H9 (cell line): Measurements from ENCODE around the gene CARD11. TPM values are rescaled to one million over a fixed set of nuclear protein-coding genes. Genes with fewer than 3 reads are reported as not detected.

Experiments used
- DNase-seq: peaks from one replicate; pipeline ENCODE4 v3.0.0-alpha.2; 2017
- H2AFZ ChIP-seq: one replicate; pipeline ENCODE4 v1.6.1; 2013; ENCODE audit warnings: mild to moderate bottlenecking, low read length, control low read depth, moderate library complexity
- H2AK5ac ChIP-seq: 2 replicates; pipeline ENCODE4 v1.6.1; 2013; ENCODE audit warnings: low read length, control low read depth, mixed read lengths; ENCODE audit not compliant: insufficient read length
- H2BK120ac ChIP-seq: one replicate; pipeline ENCODE4 v1.6.1; 2013; ENCODE audit warnings: low read depth, mild to moderate bottlenecking, low read length, control low read depth, inconsistent platforms; ENCODE audit not compliant: poor library complexity, severe bottlenecking
- H2BK12ac ChIP-seq: 2 replicates; pipeline ENCODE4 v1.6.1; 2013; ENCODE audit warnings: low read length, control low read depth, mixed read lengths, low read depth; ENCODE audit not compliant: insufficient read length
- H2BK15ac ChIP-seq: 2 replicates; pipeline ENCODE4 v1.6.1; 2013; ENCODE audit warnings: low read depth, low read length, control low read depth
- H2BK20ac ChIP-seq: one replicate; pipeline ENCODE4 v1.6.1; 2013; ENCODE audit warnings: low read depth, mild to moderate bottlenecking, low read length, control low read depth, inconsistent platforms; ENCODE audit not compliant: poor library complexity, severe bottlenecking
- H2BK5ac ChIP-seq: 2 replicates; pipeline ENCODE4 v1.6.1; 2013; ENCODE audit warnings: low read length, control low read depth, mixed read lengths; ENCODE audit not compliant: insufficient read length
- H3K14ac ChIP-seq: 2 replicates; pipeline ENCODE4 v1.6.1; 2013; ENCODE audit warnings: low read length, control low read depth; ENCODE audit not compliant: insufficient read depth
- H3K18ac ChIP-seq: 2 replicates; pipeline ENCODE4 v1.6.1; 2013; ENCODE audit warnings: low read depth, mild to moderate bottlenecking, mixed read lengths, low read length, control low read depth; ENCODE audit not compliant: insufficient read length
- H3K23ac ChIP-seq: 2 replicates; pipeline ENCODE4 v1.6.1; 2013; ENCODE audit warnings: low read length, control low read depth, mixed read lengths, low read depth; ENCODE audit not compliant: insufficient read length
- H3K23me2 ChIP-seq: 2 replicates; pipeline ENCODE4 v1.6.1; 2013; ENCODE audit warnings: low read depth, mild to moderate bottlenecking, mixed read lengths, low read length, control low read depth; ENCODE audit not compliant: insufficient read length, poor library complexity, severe bottlenecking
- H3K27ac ChIP-seq: 2 replicates; pipeline ENCODE4 v1.5.1; 2013; ENCODE audit warnings: low read length, control low read depth, mixed read lengths, low read depth; ENCODE audit not compliant: insufficient read length
- H3K27me3 ChIP-seq: 2 replicates; pipeline ENCODE4 v1.6.1; 2013; ENCODE audit warnings: low read length, control low read depth, inconsistent platforms; ENCODE audit not compliant: insufficient read depth
- H3K4ac ChIP-seq: 2 replicates; pipeline ENCODE4 v1.6.1; 2013; ENCODE audit warnings: low read depth, mild to moderate bottlenecking, control low read depth, inconsistent platforms, low read length, moderate library complexity
- H3K4me1 ChIP-seq: 2 replicates; pipeline ENCODE4 v1.6.1; 2013; ENCODE audit warnings: low read length, control low read depth, inconsistent platforms; ENCODE audit not compliant: insufficient read depth
- H3K4me2 ChIP-seq: 2 replicates; pipeline ENCODE4 v1.6.1; 2013; ENCODE audit warnings: low read length, control low read depth, mixed read lengths; ENCODE audit not compliant: insufficient read length, insufficient read depth
- H3K56ac ChIP-seq: 2 replicates; pipeline ENCODE4 v1.6.1; 2013; ENCODE audit warnings: low read depth, mild to moderate bottlenecking, mixed read lengths, low read length, control low read depth; ENCODE audit not compliant: insufficient read length
- H3K79me1 ChIP-seq: 2 replicates; pipeline ENCODE4 v1.6.1; 2013; ENCODE audit warnings: low read depth, mild to moderate bottlenecking, moderate library complexity, low read length, control low read depth, inconsistent platforms; ENCODE audit not compliant: insufficient read depth, poor library complexity, severe bottlenecking
- H3K79me2 ChIP-seq: 2 replicates; pipeline ENCODE4 v1.6.1; 2013; ENCODE audit warnings: low read length, control low read depth, inconsistent platforms; ENCODE audit not compliant: insufficient read depth
- H3K9ac ChIP-seq: 2 replicates; pipeline ENCODE4 v1.6.1; 2013; ENCODE audit warnings: low read length, control low read depth, mixed read lengths; ENCODE audit not compliant: insufficient read length; ENCODE audit errors: extremely low read depth
- H3K9me3 ChIP-seq: one replicate; pipeline ENCODE4 v1.6.1; 2013; ENCODE audit warnings: low read depth, low read length, inconsistent platforms; ENCODE audit not compliant: control insufficient read depth
- H3T11ph ChIP-seq: one replicate; pipeline ENCODE4 v1.6.1; 2013; ENCODE audit warnings: mild to moderate bottlenecking, low read length, control low read depth, inconsistent platforms
- H4K20me1 ChIP-seq: one replicate; pipeline ENCODE4 v1.6.1; 2013; ENCODE audit not compliant: control insufficient read depth, insufficient read length, insufficient read depth
- H4K5ac ChIP-seq: 2 replicates; pipeline ENCODE4 v1.6.1; 2013; ENCODE audit warnings: low read depth, mild to moderate bottlenecking, mixed read lengths, low read length, control low read depth; ENCODE audit not compliant: insufficient read length
- H4K8ac ChIP-seq: replicated peaks from 2 replicates; pipeline ENCODE4 v1.6.1; 2013; ENCODE audit warnings: low read length, control low read depth, mixed read lengths, low read depth; ENCODE audit not compliant: insufficient read length
- H4K91ac ChIP-seq: 2 replicates; pipeline ENCODE4 v1.6.1; 2013; ENCODE audit warnings: low read depth, mild to moderate bottlenecking, moderate library complexity, mixed read lengths, low read length, control low read depth; ENCODE audit not compliant: insufficient read length
- H3K27ac Mint-ChIP-seq, 3 experiments: 2 replicates in 2 of 3; 3 replicates in 1 of 3; pipeline ENCODE4 v1.8.0; 2020 to 2021; ENCODE audit warnings: mixed read lengths in 3 of 3, mild to moderate bottlenecking in 1 of 3, moderate library complexity in 1 of 3
- H3K27me3 Mint-ChIP-seq: 2 replicates; pipeline ENCODE4 v1.8.0; 2021; ENCODE audit warnings: low read depth, mild to moderate bottlenecking, moderate library complexity, mixed read lengths
- H3K36me3 Mint-ChIP-seq, 3 experiments: 2 replicates in 2 of 3; 3 replicates in 1 of 3; pipeline ENCODE4 v1.8.0; 2020 to 2021; ENCODE audit warnings: low read depth in 3 of 3, mixed read lengths in 3 of 3; ENCODE audit not compliant: insufficient read depth in 1 of 3
- H3K4me1 Mint-ChIP-seq, 2 experiments: 2 replicates each; pipeline ENCODE4 v1.8.0; 2020; ENCODE audit warnings: mixed read lengths in 2 of 2
- H3K4me3 Mint-ChIP-seq, 2 experiments: 2 replicates in 1 of 2; 3 replicates in 1 of 2; pipeline ENCODE4 v1.8.0; 2020 to 2021; ENCODE audit warnings: mild to moderate bottlenecking in 2 of 2, mixed read lengths in 2 of 2, moderate library complexity in 1 of 2
- H3K9me3 Mint-ChIP-seq, 2 experiments: 2 replicates in 1 of 2; 3 replicates in 1 of 2; pipeline ENCODE4 v1.8.0; 2020; ENCODE audit warnings: mild to moderate bottlenecking in 2 of 2, mixed read lengths in 2 of 2, moderate library complexity in 1 of 2
- WGBS: extraction: QIAGEN DNeasy Blood & Tissue Kit; methylation state at CpG from one replicate; pipeline ENCODE4 v1.1.7; 2013; ENCODE audit warnings: missing lambda C conversion rate, low lambda C conversion rate, mixed read lengths; ENCODE audit not compliant: insufficient read length; ENCODE audit errors: extremely low coverage; 5-methylcytosine and 5-hydroxymethylcytosine counted together
- total RNA-seq: library from RNA; stranded (reverse); gene quantifications from 2 replicates; pipeline ENCODE4 v1.2.1, GENCODE V29; 2021
- TF ChIP-seq, protein P1 (sequence below): fragments of 200-600 bp; sonication (generic); conservative IDR thresholded peaks from 3 replicates; pipeline ENCODE4 v1.8.0; 2021; ENCODE audit warnings: antibody characterized with exemption, mild to moderate bottlenecking

Gene CARD11
- total RNA-seq, 1 experiment from 2014 or later: 20.0 TPM

GRCh38 chr7:2970861-2971260 lies 72.8 kb downstream of the CARD11 start:
- no peaks in the 10 kb centered on the region; the same call in 1 of the 2 replicates for H3K27me3 Mint-ChIP-seq
- Histone ChIP-seq H3K27me3 (no peaks in the 10 kb centered on the region), H3K9me3 (no peaks in the 10 kb centered on the region), H2BK12ac (no peak overlapping the region), H4K5ac (no peak overlapping the region), H3K14ac (no peak overlapping the region), H4K20me1 (no peaks in the 10 kb centered on the region), H2BK20ac (no peak overlapping the region), H3K4me2 (no peak overlapping the region), H3K18ac (no peak overlapping the region), H3K23me2 (no peaks in the 10 kb centered on the region), H2AFZ (no peak overlapping the region), H3K4ac (no peak overlapping the region), H3K4me1 (no peaks in the 10 kb centered on the region), H2BK120ac (no peak overlapping the region), H4K91ac (no peak overlapping the region), H3K27ac (no peak overlapping the region), H3K79me2 (no peaks in the 10 kb centered on the region), H2BK15ac (no peak overlapping the region), H4K8ac (no peak overlapping the region), H3K9ac (no peak overlapping the region), H3K23ac (no peak overlapping the region), H3K56ac (no peak overlapping the region), H2AK5ac (no peak overlapping the region), H3T11ph (no peak overlapping the region), H2BK5ac (no peak overlapping the region), H3K79me1 (no peaks in the 10 kb centered on the region)
- TF ChIP-seq, protein P1, sequence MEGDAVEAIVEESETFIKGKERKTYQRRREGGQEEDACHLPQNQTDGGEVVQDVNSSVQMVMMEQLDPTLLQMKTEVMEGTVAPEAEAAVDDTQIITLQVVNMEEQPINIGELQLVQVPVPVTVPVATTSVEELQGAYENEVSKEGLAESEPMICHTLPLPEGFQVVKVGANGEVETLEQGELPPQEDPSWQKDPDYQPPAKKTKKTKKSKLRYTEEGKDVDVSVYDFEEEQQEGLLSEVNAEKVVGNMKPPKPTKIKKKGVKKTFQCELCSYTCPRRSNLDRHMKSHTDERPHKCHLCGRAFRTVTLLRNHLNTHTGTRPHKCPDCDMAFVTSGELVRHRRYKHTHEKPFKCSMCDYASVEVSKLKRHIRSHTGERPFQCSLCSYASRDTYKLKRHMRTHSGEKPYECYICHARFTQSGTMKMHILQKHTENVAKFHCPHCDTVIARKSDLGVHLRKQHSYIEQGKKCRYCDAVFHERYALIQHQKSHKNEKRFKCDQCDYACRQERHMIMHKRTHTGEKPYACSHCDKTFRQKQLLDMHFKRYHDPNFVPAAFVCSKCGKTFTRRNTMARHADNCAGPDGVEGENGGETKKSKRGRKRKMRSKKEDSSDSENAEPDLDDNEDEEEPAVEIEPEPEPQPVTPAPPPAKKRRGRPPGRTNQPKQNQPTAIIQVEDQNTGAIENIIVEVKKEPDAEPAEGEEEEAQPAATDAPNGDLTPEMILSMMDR: no peak
- no peak for DNase-seq
- no peak overlapping the region for H3K27ac Mint-ChIP-seq
- peaks cover 2% of the 10 kb centered on the region in 2 experiments; a peak in 1 of 4 replicates for H3K4me1 Mint-ChIP-seq
- no peak overlapping the region for H3K4me3 Mint-ChIP-seq
- peaks cover 2 to 4% of the 10 kb centered on the region in 2 experiments; a peak in 3 of 5 replicates for H3K9me3 Mint-ChIP-seq
- no CpG with 5 or more reads among the region's 11 CpGs for WGBS
- H3K36me3 Mint-ChIP-seq: peaks cover 0 to 7% (median 0%) of the 10 kb centered on the region in 3 experiments; a peak in 2 of 7 replicates
